Karpas-422 (cell line): ENCODE results near the gene PELI3. TPM values are rescaled to one million over a fixed set of nuclear protein-coding genes. Genes with fewer than 3 reads are reported as not detected.
"Not testable (repeated sequence)": the region's sequence is repeated elsewhere in the genome, so short reads cannot be mapped to it uniquely, and the experiment has no call there.

Experiments
- DNase-seq: peaks from one replicate; pipeline ENCODE4 v3.0.0-alpha.2; 2015
- H2AFZ ChIP-seq: fragments of 200-600 bp; sonication (generic); 2 replicates; pipeline ENCODE4 v1.6.1; 2014; ENCODE audit warnings: antibody characterized with exemption, low read length, mixed read lengths
- H3K27ac ChIP-seq: fragments of 200-600 bp; sonication (generic); 2 replicates; pipeline ENCODE4 v1.5.1; 2014; ENCODE audit warnings: mild to moderate bottlenecking, low read length, moderate library complexity
- H3K27me3 ChIP-seq: fragments of 200-600 bp; sonication (generic); 2 replicates; pipeline ENCODE4 v1.6.1; 2014; ENCODE audit warnings: low read length, mixed read lengths
- H3K36me3 ChIP-seq: fragments of 200-600 bp; sonication (generic); 2 replicates; pipeline ENCODE4 v1.6.1; 2014; ENCODE audit warnings: low read length, mixed read lengths; ENCODE audit not compliant: insufficient read depth
- H3K4me1 ChIP-seq: fragments of 200-600 bp; sonication (generic); 2 replicates; pipeline ENCODE4 v1.6.1; 2014; ENCODE audit warnings: mild to moderate bottlenecking, low read length, mixed read lengths
- H3K4me2 ChIP-seq: fragments of 200-600 bp; sonication (generic); 2 replicates; pipeline ENCODE4 v1.6.1; 2014; ENCODE audit warnings: low read length, low read depth, mild to moderate bottlenecking; ENCODE audit not compliant: poor library complexity, severe bottlenecking
- H3K4me3 ChIP-seq: fragments of 200-600 bp; sonication (generic); 2 replicates; pipeline ENCODE4 v1.5.1; 2014; ENCODE audit warnings: mild to moderate bottlenecking, antibody characterized with exemption, low read length, mixed read lengths
- H3K79me2 ChIP-seq: fragments of 200-600 bp; sonication (generic); 2 replicates; pipeline ENCODE4 v1.6.1; 2014; ENCODE audit warnings: mild to moderate bottlenecking, low read length, mixed read lengths
- H3K9ac ChIP-seq: fragments of 200-600 bp; sonication (generic); 2 replicates; pipeline ENCODE4 v1.6.0; 2014; ENCODE audit warnings: low read length
- H3K9me2 ChIP-seq: fragments of 200-600 bp; sonication (generic), shearing (Covaris generic); replicated peaks from 2 replicates; pipeline ENCODE4 v1.6.0; 2014; ENCODE audit warnings: mild to moderate bottlenecking, low read length, moderate library complexity; ENCODE audit not compliant: insufficient read depth
- H3K9me3 ChIP-seq: fragments of 300-700, 200-600 bp; sonication (generic); 2 replicates; pipeline ENCODE4 v1.6.1; 2014; ENCODE audit warnings: low read length, mixed read lengths
- H4K20me1 ChIP-seq: fragments of 200-600 bp; sonication (generic); 2 replicates; pipeline ENCODE4 v1.6.1; 2014; ENCODE audit warnings: mild to moderate bottlenecking, antibody characterized with exemption, low read length, low read depth; ENCODE audit not compliant: insufficient read depth
- total RNA-seq: library from RNA; depleted of rRNA; stranded (reverse); fragments of >200 nt; shearing (Covaris generic); gene quantifications from 2 replicates; pipeline ENCODE4 v1.2.3, GENCODE V29; 2014; ENCODE audit warnings: low replicate concordance

PELI3 gene
- total RNA-seq, 1 experiment from 2014 or later: 6.7 TPM

DNA sequence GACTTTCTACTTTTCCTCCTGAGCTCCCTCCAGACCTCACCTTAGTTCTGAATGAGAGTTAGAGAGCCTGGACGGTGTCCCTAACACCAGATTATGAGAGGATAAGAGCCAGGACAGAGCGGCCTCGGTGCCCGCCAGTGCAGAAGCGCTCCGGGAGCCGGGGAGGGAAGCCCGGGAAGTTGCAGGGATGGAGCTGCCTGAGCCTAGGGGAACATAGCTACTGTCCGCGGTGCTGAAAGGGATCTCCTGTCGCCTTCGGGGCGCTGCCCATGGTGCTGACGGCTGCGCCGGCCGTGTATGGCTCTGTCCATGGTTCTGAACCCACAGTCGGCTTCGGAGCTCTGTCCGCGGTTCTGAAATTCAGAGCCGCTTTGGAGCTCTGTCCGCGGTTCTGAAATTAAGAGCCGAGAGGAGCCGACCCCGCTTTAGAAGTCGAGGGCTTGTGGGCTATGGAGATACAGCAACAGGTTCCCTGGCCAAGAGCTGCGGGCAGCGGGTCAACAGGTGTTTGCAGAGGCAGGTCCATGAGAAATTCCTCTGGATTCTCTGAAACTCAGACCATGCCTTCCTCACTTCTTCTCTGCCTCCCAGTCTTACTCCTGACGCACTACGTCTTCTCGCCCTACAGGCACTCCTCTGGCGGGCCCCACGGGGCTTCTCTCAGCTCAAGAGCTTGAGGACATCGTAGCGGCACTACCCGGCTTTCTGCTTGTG lies 45.1 kb upstream of the PELI3 start:
- Histone ChIP-seq H3K4me2 (no peak overlapping the region), H3K36me3 (no peaks in the 10 kb centered on the region), H3K4me3 (no peak overlapping the region), H3K9me2 (no peaks in the 10 kb centered on the region), H3K4me1 (peaks cover 7% of the 10 kb centered on the region; the same call in 1 of the 2 replicates), H2AFZ (no peak overlapping the region), H3K27ac (no peak overlapping the region), H3K79me2 (no peaks in the 10 kb centered on the region), H3K9me3 (no peaks in the 10 kb centered on the region), H4K20me1 (peaks cover 11% of the 10 kb centered on the region; the same call in 1 of the 2 replicates), H3K27me3 (no peaks in the 10 kb centered on the region), H3K9ac (no peak overlapping the region)
- DNase-seq: peak; percentile 94

DNA sequence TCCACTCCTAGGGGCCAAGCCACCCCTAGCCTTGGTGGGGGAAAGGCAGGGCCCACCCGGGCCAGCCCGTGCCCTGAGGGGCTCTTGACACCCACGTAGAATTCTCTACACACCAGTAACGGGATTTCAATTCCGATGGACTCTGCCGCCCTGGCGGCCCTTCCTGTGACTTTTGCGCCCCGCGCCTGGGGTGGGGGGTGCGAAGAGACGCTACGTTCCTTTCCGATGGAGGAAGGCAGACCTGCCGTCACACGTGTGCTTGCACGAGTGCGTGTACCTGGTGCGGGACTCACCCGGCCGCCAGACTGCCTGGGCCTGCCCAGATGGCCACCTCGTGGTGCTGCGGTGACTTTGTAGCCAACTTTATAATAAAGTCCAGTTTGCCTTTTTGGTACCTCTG lies 40.4 kb upstream of the PELI3 start:
- Histone ChIP-seq H3K79me2 (no peaks in the 10 kb centered on the region), H3K27ac (no peak overlapping the region), H3K4me1 (no peaks in the 10 kb centered on the region)

DNA sequence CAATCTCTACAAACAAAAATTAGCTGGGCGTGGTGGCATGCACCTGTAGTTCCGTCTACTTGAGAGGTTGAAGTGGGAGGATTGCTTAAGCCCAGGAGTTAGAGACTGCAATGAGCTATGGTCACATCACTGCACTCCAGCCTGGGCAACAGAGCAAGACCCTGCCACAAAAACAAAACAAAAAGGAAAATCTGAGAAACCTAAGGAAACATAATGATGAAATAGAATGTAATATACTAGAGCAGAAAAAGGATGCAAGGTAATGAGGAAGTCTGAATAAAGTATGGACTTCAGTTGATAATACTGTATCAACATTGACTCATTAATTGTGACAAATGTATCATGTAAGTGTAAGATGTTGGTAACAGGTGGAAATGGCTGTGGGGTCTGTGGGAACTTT lies 37.8 kb upstream of the PELI3 start:
- Histone ChIP-seq H3K4me2 (no peak overlapping the region), H3K9ac (no peak overlapping the region), H3K9me2 (no peaks in the 10 kb centered on the region), H3K4me1 (no peaks in the 10 kb centered on the region), H4K20me1 (no peaks in the 10 kb centered on the region), H3K79me2 (no peaks in the 10 kb centered on the region), H3K4me3 (no peak overlapping the region), H3K27me3 (no peaks in the 10 kb centered on the region), H3K27ac (no peak overlapping the region), H3K36me3 (no peaks in the 10 kb centered on the region), H3K9me3 (no peaks in the 10 kb centered on the region), H2AFZ (no peak overlapping the region)
- peak; percentile 29 for DNase-seq

More for the DNA sequence above, 40.4 kb upstream of the PELI3 start:
- Histone ChIP-seq H3K36me3 (no peaks in the 10 kb centered on the region), H2AFZ (no peak overlapping the region), H3K9me3 (no peaks in the 10 kb centered on the region), H3K4me3 (no peak overlapping the region), H3K4me2 (no peak overlapping the region), H3K9me2 (no peaks in the 10 kb centered on the region), H4K20me1 (peaks cover 6% of the 10 kb centered on the region; the same call in 1 of the 2 replicates), H3K27me3 (no peaks in the 10 kb centered on the region), H3K9ac (no peak overlapping the region)
- DNase-seq: no peak

DNA sequence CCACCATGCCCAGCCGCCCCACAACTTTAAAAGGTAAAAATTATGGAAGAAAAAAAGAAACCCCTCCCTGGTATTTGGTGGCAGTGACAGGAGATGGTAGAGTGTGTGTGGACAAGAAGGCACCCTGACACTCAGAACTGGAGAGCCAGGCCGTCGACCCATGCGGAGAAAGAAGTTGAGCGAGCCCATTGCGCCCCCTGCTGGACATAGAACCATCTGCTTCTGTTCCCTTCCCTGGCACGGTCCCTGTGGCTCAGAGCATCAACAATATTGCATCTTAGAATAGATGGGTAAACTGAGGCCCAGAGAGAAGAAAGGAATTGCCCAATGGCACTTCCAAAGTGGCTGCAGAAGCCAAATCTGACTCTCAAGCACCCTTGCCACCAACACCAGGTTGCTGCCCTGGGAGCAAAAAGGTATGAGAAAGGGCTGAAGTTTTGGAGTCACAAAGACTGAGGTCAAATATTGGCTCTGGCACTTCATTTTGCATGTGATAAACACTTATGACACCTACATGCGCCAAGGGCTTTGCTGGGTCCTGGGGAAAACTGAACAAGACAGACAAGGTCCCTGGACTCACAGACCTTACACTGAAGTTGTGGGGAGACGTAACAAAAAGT lies 36.6 kb upstream of the PELI3 start:
- Histone ChIP-seq H3K27ac (no peak overlapping the region), H3K4me3 (no peak overlapping the region), H3K79me2 (no peaks in the 10 kb centered on the region), H3K9me2 (no peaks in the 10 kb centered on the region), H3K36me3 (peaks cover 3% of the 10 kb centered on the region; the same call in 1 of the 2 replicates), H3K9ac (no peak overlapping the region), H3K9me3 (no peaks in the 10 kb centered on the region), H3K4me1 (no peaks in the 10 kb centered on the region), H2AFZ (no peak overlapping the region), H3K4me2 (no peak overlapping the region), H4K20me1 (no peaks in the 10 kb centered on the region), H3K27me3 (no peaks in the 10 kb centered on the region)
- peak; percentile 93 for DNase-seq

DNA sequence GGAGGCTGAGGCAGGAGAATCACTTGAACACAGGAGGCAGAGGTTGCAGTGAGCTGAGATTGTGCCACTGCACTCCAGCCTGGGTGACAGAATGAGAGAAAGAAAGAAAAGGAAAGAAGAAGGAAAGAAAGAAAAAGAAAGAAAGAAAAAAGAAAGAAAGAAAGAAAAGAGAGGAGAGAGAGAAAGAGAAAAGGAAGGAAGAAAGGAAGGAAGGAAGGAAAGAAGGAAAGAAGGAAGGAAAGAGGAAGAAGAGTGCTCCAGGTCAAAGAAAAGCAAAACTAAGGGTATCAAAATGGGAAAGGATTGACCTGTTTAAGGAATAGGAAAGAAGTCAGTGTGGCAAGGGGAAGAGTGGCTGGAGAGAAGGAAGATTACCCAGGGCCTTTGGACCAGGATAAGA lies 35.4 kb upstream of the PELI3 start:
- H3K79me2 ChIP-seq, H3K27me3 ChIP-seq, H3K4me2 ChIP-seq, H3K9me3 ChIP-seq, H3K4me1 ChIP-seq, H3K27ac ChIP-seq, H3K9ac ChIP-seq, H3K4me3 ChIP-seq, DNase-seq, H3K9me2 ChIP-seq, H2AFZ ChIP-seq, H4K20me1 ChIP-seq, H3K36me3 ChIP-seq: not testable (repeated sequence)

DNA sequence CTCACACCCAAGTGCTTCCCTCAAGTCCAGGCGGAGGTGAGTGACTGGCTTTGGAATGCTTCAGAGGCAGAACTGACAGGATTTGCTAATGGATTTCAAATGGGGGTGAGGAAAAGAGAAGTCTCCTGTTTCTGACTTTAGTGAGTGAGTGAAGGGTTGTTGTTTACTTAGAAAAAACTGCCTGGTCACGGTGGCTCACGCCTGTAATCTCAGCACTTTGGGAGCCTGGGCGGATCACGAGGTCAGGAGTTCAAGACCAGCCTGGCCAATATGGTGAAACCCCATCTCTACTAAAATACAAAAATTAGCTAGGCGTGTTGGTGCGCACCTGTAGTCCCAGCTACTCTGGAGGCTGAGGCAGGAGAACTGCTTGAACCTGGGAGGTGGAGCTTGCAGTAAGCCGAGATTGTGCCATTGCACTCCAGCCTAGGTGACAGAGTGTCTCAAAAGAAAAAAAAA lies 34.8 kb upstream of the PELI3 start:
- H3K27me3 ChIP-seq, H2AFZ ChIP-seq, H3K79me2 ChIP-seq, H3K27ac ChIP-seq, H4K20me1 ChIP-seq, H3K9ac ChIP-seq, DNase-seq, H3K9me3 ChIP-seq, H3K9me2 ChIP-seq, H3K4me3 ChIP-seq, H3K4me1 ChIP-seq, H3K4me2 ChIP-seq: not testable (repeated sequence)
- H3K36me3 ChIP-seq: peaks cover 11% of the 10 kb centered on the region; the same call in 1 of the 2 replicates

DNA sequence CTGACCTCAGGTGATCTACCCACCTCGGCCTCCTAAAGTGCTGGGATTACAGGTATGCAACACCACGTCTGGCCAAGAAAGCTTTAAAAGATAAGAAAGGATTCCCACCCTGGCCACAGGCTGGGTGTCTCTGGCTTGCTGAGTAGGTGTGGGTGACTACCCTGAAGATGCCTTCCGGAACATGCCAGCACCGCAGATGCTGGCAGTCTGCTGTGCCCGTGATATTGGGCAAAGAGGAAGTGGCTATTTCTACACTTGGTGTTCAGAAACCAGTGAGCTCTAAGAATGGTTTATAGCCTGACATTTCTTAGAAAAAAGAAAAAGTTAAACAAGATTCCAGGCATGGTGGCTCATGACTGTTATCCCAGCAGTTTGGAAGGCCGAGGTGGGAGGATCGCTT lies 34.1 kb upstream of the PELI3 start:
- no peak overlapping the region for H3K27ac ChIP-seq
- no peak for DNase-seq
- H3K27me3 ChIP-seq: no peaks in the 10 kb centered on the region
- no peak overlapping the region for H3K9ac ChIP-seq
- H3K4me3 ChIP-seq: no peak overlapping the region
- H3K36me3 ChIP-seq: peaks cover 11% of the 10 kb centered on the region; the same call in 1 of the 2 replicates
- H3K4me2 ChIP-seq: no peak overlapping the region
- no peaks in the 10 kb centered on the region for H4K20me1 ChIP-seq
- H3K4me1 ChIP-seq: peaks cover 6% of the 10 kb centered on the region
- no peaks in the 10 kb centered on the region for H3K9me2 ChIP-seq
- no peaks in the 10 kb centered on the region for H3K9me3 ChIP-seq
- peaks cover 11% of the 10 kb centered on the region for H3K79me2 ChIP-seq
- H2AFZ ChIP-seq: no peak overlapping the region

DNA sequence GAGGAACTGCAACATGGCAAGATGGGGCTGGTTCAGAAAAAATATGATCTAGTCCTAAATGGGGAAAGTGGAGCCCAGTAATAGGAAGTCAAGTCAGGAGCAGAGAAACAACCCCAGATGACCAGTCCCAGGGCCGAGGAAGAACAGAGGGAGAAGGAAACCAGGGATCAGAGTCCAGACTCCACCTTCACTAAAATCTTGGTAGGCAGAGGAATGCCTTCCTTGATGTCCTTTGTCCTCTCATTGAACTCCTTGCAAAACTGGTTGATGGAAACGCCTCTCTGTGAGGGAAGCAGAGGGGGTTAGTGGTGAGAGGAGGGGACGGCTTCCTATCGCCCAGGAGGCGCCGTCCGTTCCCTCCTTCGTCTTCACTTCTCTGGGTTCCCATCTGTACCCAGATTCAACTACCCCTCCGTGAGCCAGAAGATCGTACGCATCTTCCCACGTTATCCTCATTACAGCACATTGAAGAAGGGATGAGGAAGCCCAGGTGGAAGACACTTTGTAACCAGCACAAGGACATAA lies 28.7 kb upstream of the PELI3 start:
- peak; percentile 44 for DNase-seq
- Histone ChIP-seq H2AFZ (peak overlapping the region; percentile 97), H3K27ac (no peak overlapping the region; the same call in 1 of the 2 replicates), H3K4me3 (peak overlapping the region; percentile 86), H3K4me1 (peaks cover 11% of the 10 kb centered on the region), H3K79me2 (peaks cover 19% of the 10 kb centered on the region), H3K36me3 (peaks cover 11% of the 10 kb centered on the region; the same call in 1 of the 2 replicates), H3K9ac (peak overlapping the region; percentile 85), H3K9me2 (no peaks in the 10 kb centered on the region), H3K9me3 (no peaks in the 10 kb centered on the region), H4K20me1 (no peaks in the 10 kb centered on the region), H3K4me2 (peak overlapping the region; percentile 88), H3K27me3 (no peaks in the 10 kb centered on the region)
